NT2/D1 (cell line): ENCODE measurements around the gene FDX1.
A peak's percentile ranks its signal among the peaks of the same experiment; 100 is the strongest.

Source experiments
- DNase-seq: peaks from one replicate; pipeline ENCODE4 v3.0.0-alpha.2; 2011; ENCODE audit warnings: low read depth, low spot score
- H3K27me3 ChIP-seq: 2 replicates; pipeline ENCODE4 v1.6.0; 2011; ENCODE audit warnings: mild to moderate bottlenecking; ENCODE audit not compliant: insufficient read length, insufficient read depth
- H3K36me3 ChIP-seq: 2 replicates; pipeline ENCODE4 v1.6.1; 2011; ENCODE audit warnings: mild to moderate bottlenecking, low read length, mixed read lengths; ENCODE audit not compliant: insufficient read depth, insufficient read length
- H3K4me1 ChIP-seq: 2 replicates; pipeline ENCODE4 v1.5.1; 2011; ENCODE audit not compliant: insufficient read depth, insufficient read length
- H3K4me3 ChIP-seq: 2 replicates; pipeline ENCODE4 v1.5.1; 2011; ENCODE audit warnings: low read depth; ENCODE audit not compliant: insufficient read length
- H3K9ac ChIP-seq: 2 replicates; pipeline ENCODE4 v1.6.0; 2011; ENCODE audit warnings: low read depth; ENCODE audit not compliant: insufficient read length
- H3K9me3 ChIP-seq: 2 replicates; pipeline ENCODE4 v1.5.1; 2011; ENCODE audit warnings: mild to moderate bottlenecking, low read length; ENCODE audit not compliant: insufficient read depth
- SUZ12 ChIP-seq: IDR thresholded peaks from 2 replicates; pipeline ENCODE4 v1.6.1; 2011; ENCODE audit not compliant: insufficient read length, insufficient read depth; ENCODE audit errors: extremely low read depth
- YY1 ChIP-seq: IDR thresholded peaks from 2 replicates; pipeline ENCODE4 v1.6.1; 2011; ENCODE audit not compliant: insufficient read length, insufficient read depth
- ZNF274 ChIP-seq: IDR thresholded peaks from 2 replicates; pipeline ENCODE4 v1.6.1; 2011; ENCODE audit warnings: mild to moderate bottlenecking, low read depth, low read length

The FDX1 gene

DNA sequence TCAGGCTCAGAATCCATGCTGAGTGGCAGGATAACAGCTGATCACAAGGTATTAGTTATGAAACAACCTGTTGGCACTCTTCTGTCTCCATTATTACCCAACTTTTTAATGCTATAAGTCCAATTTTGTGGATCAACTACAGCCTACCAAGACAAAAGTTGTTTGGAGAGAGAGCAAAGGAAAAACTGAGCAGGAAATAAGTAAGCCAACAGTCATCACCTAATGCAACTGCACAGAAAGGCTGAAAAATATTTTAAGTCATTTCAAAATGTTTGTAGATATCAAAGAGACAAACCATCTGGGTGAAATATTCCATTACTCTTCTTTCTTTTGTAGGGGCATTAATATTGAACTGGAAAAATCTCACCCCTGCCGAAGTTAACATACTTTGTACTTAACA lies 41.6 kb downstream of the FDX1 start:
- TF ChIP-seq YY1 (no peak), SUZ12 (no peak), ZNF274 (no peak)
- no peak overlapping the region for H3K4me3 ChIP-seq
- H3K9ac ChIP-seq, result no peak overlapping the region
- H3K9me3 ChIP-seq, result no peaks in the 10 kb centered on the region
- no peaks in the 10 kb centered on the region for H3K27me3 ChIP-seq
- peaks cover 3% of the 10 kb centered on the region for H3K4me1 ChIP-seq
- H3K36me3 ChIP-seq, result no peaks in the 10 kb centered on the region
- no peak for DNase-seq

GRCh38 chr11:110472858-110473257 lies 43.1 kb downstream of the FDX1 start:
- H3K4me3 ChIP-seq, result no peak overlapping the region
- no peaks in the 10 kb centered on the region for H3K36me3 ChIP-seq
- H3K9ac ChIP-seq, result no peak overlapping the region
- no peaks in the 10 kb centered on the region for H3K27me3 ChIP-seq
- TF ChIP-seq ZNF274, result no peak
- TF ChIP-seq SUZ12, result no peak
- no peak for TF ChIP-seq YY1
- H3K4me1 ChIP-seq, result peaks cover 3% of the 10 kb centered on the region
- H3K9me3 ChIP-seq, result no peaks in the 10 kb centered on the region
- no peak for DNase-seq

DNA sequence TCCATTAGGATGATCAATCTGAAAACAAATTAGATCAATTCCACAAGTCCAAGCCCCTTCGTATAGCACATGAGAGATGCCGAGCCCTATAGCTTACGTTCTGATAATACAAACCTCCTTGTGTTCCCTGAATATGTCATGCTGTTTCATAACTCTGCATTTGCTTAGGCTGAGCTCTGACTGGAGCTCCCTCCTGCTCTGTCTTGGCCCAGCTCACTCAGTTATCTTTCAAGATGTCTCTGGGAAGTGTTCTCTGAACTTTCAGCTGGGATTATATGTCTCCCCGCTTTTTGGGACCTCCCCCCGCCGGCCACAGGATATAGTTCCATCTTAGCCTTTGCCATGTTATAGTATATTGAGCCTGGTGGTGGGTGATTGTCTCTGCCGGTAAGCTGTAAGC lies 44.0 kb downstream of the FDX1 start:
- Histone ChIP-seq H3K4me1 (peaks cover 3% of the 10 kb centered on the region), H3K9me3 (no peaks in the 10 kb centered on the region), H3K9ac (no peak overlapping the region), H3K27me3 (no peaks in the 10 kb centered on the region), H3K36me3 (no peaks in the 10 kb centered on the region), H3K4me3 (no peak overlapping the region)
- no peak for DNase-seq
- TF ChIP-seq YY1 (no peak), ZNF274 (no peak), SUZ12 (no peak)

DNA sequence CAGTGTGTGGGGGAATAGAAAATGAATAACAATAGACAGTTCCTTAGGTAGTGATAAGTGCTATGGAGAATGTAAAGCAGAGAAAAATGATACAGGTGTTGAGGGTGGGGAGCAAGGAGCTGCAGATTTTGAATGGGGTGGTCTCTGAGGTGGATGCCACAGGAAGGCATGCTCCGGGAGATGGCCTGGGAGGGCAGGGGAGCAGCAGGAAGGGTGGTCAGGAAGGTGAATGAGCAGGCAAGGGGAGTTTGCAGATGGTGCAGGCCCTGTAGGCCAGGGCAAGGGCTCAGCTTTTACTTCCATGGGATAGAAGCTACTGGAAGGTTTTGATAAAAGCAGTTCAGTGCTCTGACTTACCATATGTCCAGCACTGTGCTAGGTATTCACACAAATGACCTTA lies 44.8 kb downstream of the FDX1 start:
- no peaks in the 10 kb centered on the region for H3K9me3 ChIP-seq
- TF ChIP-seq SUZ12 (no peak), ZNF274 (no peak), YY1 (no peak)
- no peak for DNase-seq
- no peaks in the 10 kb centered on the region for H3K36me3 ChIP-seq
- H3K4me3 ChIP-seq, result no peak overlapping the region
- no peaks in the 10 kb centered on the region for H3K27me3 ChIP-seq
- peaks cover 3% of the 10 kb centered on the region for H3K4me1 ChIP-seq
- no peak overlapping the region for H3K9ac ChIP-seq

- Histone ChIP-seq H3K27me3 (no peaks in the 10 kb centered on the region), H3K9me3 (no peaks in the 10 kb centered on the region), H3K9ac (no peak overlapping the region), H3K4me3 (no peak overlapping the region), H3K4me1 (peaks cover 3% of the 10 kb centered on the region), H3K36me3 (no peaks in the 10 kb centered on the region)
- TF ChIP-seq SUZ12 (no peak), YY1 (no peak), ZNF274 (no peak)
- no peak for DNase-seq
These were observed 45.9 kb downstream of the FDX1 start for GRCh38 chr11:110475671-110476070.

DNA sequence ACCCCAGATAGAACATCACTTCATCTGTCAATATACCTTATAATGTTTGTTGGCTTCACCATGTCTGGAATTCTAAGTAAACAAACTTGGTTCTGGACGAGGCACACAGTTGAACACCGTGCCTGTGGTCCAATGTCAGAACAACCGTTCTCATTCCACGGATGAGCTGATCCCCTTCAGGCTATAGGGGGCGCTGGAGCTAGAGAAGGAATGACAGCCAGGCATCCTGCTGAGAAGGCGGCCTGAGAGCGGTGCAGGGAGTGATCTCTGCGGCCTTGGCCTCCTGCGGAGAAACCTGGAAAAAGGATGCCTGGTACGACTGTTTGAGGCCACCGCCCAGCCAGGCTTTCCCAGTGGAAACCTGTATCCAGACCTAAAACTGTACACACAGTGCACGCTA lies 48.7 kb downstream of the FDX1 start:
- no peaks in the 10 kb centered on the region for H3K36me3 ChIP-seq
- H3K9ac ChIP-seq, result no peak overlapping the region
- H3K27me3 ChIP-seq, result no peaks in the 10 kb centered on the region
- peak; percentile 51 for DNase-seq
- no peaks in the 10 kb centered on the region for H3K9me3 ChIP-seq
- peaks cover 3% of the 10 kb centered on the region for H3K4me1 ChIP-seq
- TF ChIP-seq YY1 (no peak), SUZ12 (no peak), ZNF274 (no peak)
- no peak overlapping the region for H3K4me3 ChIP-seq

DNA sequence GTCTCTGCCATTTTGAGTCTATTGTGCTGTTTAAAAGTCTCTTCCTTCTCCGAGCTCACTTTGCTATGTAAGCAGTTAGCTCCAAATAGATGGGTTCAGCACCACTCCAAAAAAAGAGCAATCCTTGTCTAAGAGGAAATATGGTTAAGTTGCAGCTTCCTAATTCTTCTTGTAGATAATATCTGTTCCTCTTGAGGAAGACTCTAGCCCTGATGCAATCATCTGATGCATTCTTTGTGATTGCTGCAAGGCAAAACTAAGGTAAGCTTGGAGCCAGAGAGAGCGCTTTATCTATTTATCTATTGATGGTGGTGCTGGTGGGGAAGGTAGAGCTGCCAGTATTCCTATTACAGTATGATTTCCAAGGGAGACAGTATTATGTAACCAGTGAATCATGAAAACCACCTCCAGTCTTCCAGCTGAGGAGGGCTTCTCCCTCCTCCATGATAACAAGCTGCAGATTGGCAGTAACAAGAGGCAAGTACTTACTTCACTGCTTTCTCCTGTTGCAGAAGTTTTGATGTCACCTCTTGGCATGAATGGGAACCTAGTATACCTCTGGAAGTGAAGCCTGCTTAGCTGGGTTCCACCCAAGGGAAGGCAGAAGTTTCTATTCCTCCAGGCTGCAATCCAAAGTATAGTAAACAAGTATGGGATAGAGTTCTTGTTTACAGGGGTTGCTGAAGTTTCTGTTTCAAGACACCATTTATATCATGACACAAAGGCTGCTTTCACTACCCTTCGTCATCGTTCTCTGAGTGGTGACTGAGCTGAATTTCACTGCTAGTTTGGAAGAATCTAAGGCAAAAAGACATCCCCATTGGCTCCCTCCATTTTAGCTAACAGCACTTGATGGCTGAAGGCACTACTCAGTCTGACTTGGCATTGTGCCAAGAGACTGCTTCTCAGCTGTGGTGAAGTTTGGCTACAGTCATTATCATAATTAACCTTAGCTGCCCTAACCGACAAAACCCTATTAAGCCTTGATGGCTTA lies 49.7 kb downstream of the FDX1 start:
- TF ChIP-seq ZNF274 (no peak), SUZ12 (no peak), YY1 (no peak)
- DNase-seq, result no peak
- H3K36me3 ChIP-seq, result no peaks in the 10 kb centered on the region
- H3K27me3 ChIP-seq, result no peaks in the 10 kb centered on the region
- H3K4me1 ChIP-seq, result no peaks in the 10 kb centered on the region
- no peak overlapping the region for H3K4me3 ChIP-seq
- H3K9me3 ChIP-seq, result no peaks in the 10 kb centered on the region
- no peak overlapping the region for H3K9ac ChIP-seq
